ENCODE data around the gene RAI1. TPM values are rescaled to one million over a fixed set of nuclear protein-coding genes. Genes with fewer than 3 reads are reported as not detected.

The RAI1 gene
- total and polyA plus RNA-seq, 2 of the 13 experiments (the other 11 are each of a cell fraction or from before 2014, with no cell fraction given): 3.4 to 5.2 TPM

GRCh38 chr17:17698869-17699351 lies 17.7 kb downstream of the RAI1 start:
- WGBS (ENCODE audit: low lambda C conversion rate): 100% methylated on average over 4 of the region's 8 CpGs
- Histone ChIP-seq H3K4me2 (ENCODE audit: low read depth, low read length) (no peak overlapping the region), H3K27ac (ENCODE audit: extremely low read length, insufficient read depth, low read length) (no peak overlapping the region), H3K27me3 (ENCODE audit: control insufficient read depth in 1 of 2, insufficient read depth in 2 of 2, low read length in 2 of 2) (no peaks in the 10 kb centered on the region), H3K4me1 (ENCODE audit: insufficient read depth, low read length) (peaks cover 55% of the 10 kb centered on the region), H3K9ac (ENCODE audit: insufficient read depth, low read depth, low read length) (no peak overlapping the region), H3K79me2 (ENCODE audit: insufficient read depth, low read length) (peaks cover 86% of the 10 kb centered on the region), H2AFZ (ENCODE audit: low read length) (no peak overlapping the region), H3K36me3 (replicated peaks in 1 of 2; ENCODE audit: control insufficient read depth in 1 of 2, insufficient read depth in 2 of 2, low read length in 2 of 2) (no peaks in the 10 kb centered on the region; a peak in 1 of 5 replicates), H4K20me1 (ENCODE audit: insufficient read depth, low read length) (peaks cover 25% of the 10 kb centered on the region), H3K9me3 (ENCODE audit: low read length) (no peaks in the 10 kb centered on the region), H3K4me3 (replicated peaks in 1 of 3; ENCODE audit: insufficient read depth in 1 of 3, low read depth in 2 of 3, low read length in 3 of 3) (no peak overlapping the region)
- no peak for ATAC-seq
- TF ChIP-seq ZNF768 (CRISPR knock-in tag; IDR thresholded peaks at IDR 0.05) (peak; percentile 95), ZGPAT (CRISPR knock-in tag; IDR thresholded peaks at IDR 0.05) (no peak), ZKSCAN1 (IDR thresholded peaks at IDR 0.05; ENCODE audit: low read length) (0 out of 2 replicates have a peak, but pooled peaks have one; percentile 19)
- BruUV-seq (replicated peaks): no TSS peak
- intact Hi-C loops (cut with micrococcal nuclease; ENCODE audit: unreplicated experiment) (no loop called here), in situ Hi-C loops (cut with HindIII; ENCODE audit: extremely low pct_ligation_motif_present, low pct_unique_long_range_greater_than_20kb) (no loop called here)
- ChIA-PET CTCF (ENCODE audit: low intra/inter-chr PET ratio, low total read pairs) (no interaction called here), POLR2A (no interaction called here)
- no peak for FAIRE-seq
- no peak for DNase-seq (ENCODE audit: low spot score)

GRCh38 chr17:17699491-17699890 lies 18.2 kb downstream of the RAI1 start:
- Histone ChIP-seq H3K9ac (ENCODE audit: insufficient read depth, low read depth, low read length) (no peak overlapping the region), H3K4me1 (ENCODE audit: insufficient read depth, low read length) (peaks cover 52% of the 10 kb centered on the region)
- no TSS peak for BruUV-seq (replicated peaks)
- TF ChIP-seq ZSCAN9 (CRISPR knock-in tag; IDR thresholded peaks at IDR 0.05; ENCODE audit: borderline replicate concordance): no peak
- no peak for TF ChIP-seq TBL1XR1 (IDR thresholded peaks at IDR 0.05; ENCODE audit: borderline replicate concordance, low read length, partially characterized antibody)
- no peak for TF ChIP-seq SETDB1 (CRISPR knock-in tag; IDR thresholded peaks at IDR 0.05; ENCODE audit: borderline replicate concordance)
- no peak for TF ChIP-seq GPN1 (CRISPR knock-in tag; IDR thresholded peaks at IDR 0.05; ENCODE audit: borderline replicate concordance)
- no peak for TF ChIP-seq ATF2 (CRISPR knock-in tag; IDR thresholded peaks at IDR 0.05)
- TF ChIP-seq TFE3 (CRISPR knock-in tag; IDR thresholded peaks at IDR 0.05): no peak
- no peak for TF ChIP-seq ZNF574 (CRISPR knock-in tag; IDR thresholded peaks at IDR 0.05)
- TF ChIP-seq RARG (CRISPR knock-in tag; IDR thresholded peaks at IDR 0.05; ENCODE audit: low read depth): no peak

More at GRCh38 chr17:17699491-17699890, 18.2 kb downstream of the RAI1 start:
- no peak overlapping the region for H2AFZ ChIP-seq (ENCODE audit: low read length)
- H3K36me3 ChIP-seq (replicated peaks in 1 of 2; ENCODE audit: control insufficient read depth in 1 of 2, insufficient read depth in 2 of 2, low read length in 2 of 2): no peaks in the 10 kb centered on the region; a peak in 1 of 5 replicates
- peaks cover 25% of the 10 kb centered on the region for H4K20me1 ChIP-seq (ENCODE audit: insufficient read depth, low read length)
- no peak for DNase-seq (ENCODE audit: low spot score)
- ATAC-seq: no peak
- H3K4me3 ChIP-seq (replicated peaks in 1 of 3; ENCODE audit: insufficient read depth in 1 of 3, low read depth in 2 of 3, low read length in 3 of 3): no peak overlapping the region
- no peak overlapping the region for H3K27ac ChIP-seq (ENCODE audit: extremely low read length, insufficient read depth, low read length)
- H3K9me3 ChIP-seq (ENCODE audit: low read length): no peaks in the 10 kb centered on the region
- in situ Hi-C loops (cut with HindIII; ENCODE audit: extremely low pct_ligation_motif_present, low pct_unique_long_range_greater_than_20kb): no loop called here
- ChIA-PET POLR2A (no interaction called here), CTCF (ENCODE audit: low intra/inter-chr PET ratio, low total read pairs) (no interaction called here)
- no peak overlapping the region for H3K4me2 ChIP-seq (ENCODE audit: low read depth, low read length)
- H3K79me2 ChIP-seq (ENCODE audit: insufficient read depth, low read length): peaks cover 92% of the 10 kb centered on the region
- intact Hi-C loops (cut with micrococcal nuclease; ENCODE audit: unreplicated experiment): no loop called here
- 98% methylated on average over 7 of the region's 7 CpGs for WGBS (ENCODE audit: low lambda C conversion rate)
- no peaks in the 10 kb centered on the region for H3K27me3 ChIP-seq (ENCODE audit: control insufficient read depth in 1 of 2, insufficient read depth in 2 of 2, low read length in 2 of 2)
- FAIRE-seq: no peak

Data from HepG2 (cell line).